GM19099 (cell line): ENCODE data around the gene COL5A1.

Source experiments
- POLR2A ChIP-seq: IDR thresholded peaks from 3 replicates; pipeline ENCODE4 v1.6.1; 2011; ENCODE audit warnings: low read depth; ENCODE audit not compliant: insufficient read length; ENCODE audit errors: extremely low read depth

Gene COL5A1

DNA sequence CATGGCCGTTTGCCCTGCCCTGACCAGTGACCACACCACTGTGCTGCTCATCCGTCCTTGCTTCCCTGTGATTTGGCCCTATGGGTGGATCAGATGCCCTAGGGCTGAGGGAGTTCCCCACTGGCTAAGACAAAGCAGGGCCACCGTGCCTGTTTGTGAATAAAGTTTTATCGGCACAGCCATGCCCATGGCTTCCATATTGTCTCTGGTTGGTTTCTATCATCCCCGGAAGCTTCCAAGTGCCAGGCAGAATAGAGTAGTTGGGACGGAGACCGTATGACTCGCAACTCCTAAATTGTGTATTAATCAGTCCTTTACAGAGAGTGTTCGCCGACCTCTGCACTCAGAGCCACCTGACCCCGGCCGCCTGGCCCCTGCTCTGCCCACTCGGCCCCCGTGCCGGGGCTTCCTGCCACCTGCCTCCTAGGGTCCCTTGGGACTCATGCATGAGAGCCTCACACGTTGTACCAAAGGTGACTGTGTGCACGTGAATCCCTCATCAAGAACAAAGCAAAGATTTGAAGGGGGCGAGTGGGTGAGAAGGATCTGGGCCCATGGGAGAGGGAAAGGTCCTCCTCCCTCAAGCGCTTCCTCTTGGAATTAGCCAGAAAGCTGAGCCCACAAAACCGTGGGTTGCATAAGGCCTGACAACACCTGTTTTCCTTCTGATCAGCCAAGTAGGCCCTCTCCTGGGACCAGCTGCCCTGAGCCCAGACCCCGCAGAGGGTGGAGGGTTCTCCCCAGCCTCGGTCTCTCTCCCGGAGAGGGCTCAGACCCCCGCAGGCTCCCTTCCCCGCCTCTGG, 227.3 kb downstream of the COL5A1 start:
- no peak for TF ChIP-seq POLR2A

DNA sequence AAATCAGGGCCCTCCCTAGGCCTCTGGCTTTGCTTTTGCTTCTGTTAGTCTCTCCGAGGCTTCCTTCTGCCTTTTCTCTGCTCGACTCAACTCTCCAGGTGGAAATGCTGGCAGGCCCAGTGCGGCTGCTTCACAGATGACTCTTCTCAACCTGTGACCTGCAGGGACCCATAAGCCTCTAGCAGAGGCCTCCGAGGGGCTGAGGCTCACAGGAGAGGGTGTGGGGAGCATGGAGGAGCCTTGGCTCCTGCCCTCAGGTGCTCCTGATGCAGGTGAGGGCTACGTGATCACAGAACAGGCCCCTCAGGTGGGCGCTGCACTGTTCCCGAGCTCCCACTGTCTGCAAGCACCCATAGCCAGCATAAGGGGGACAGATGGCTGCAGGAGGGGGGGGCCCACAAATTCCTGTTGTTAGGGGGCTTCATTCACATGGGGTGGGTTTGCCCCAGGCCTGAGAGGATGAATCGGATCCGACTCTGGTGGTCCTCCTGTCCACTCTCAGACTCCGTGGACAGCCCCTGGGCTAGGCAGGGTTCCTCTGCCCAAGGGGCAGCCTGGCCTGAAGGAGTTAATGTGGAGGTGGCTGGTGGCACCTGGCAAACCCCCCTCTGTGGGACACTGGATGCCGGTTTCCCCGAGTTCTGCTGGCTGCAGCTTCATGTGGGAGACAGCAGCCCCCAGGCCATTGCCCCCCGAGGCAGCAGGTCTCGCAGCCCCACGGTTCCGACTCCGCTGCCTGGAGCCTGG, 228.1 kb downstream of the COL5A1 start:
- no peak for TF ChIP-seq POLR2A

DNA sequence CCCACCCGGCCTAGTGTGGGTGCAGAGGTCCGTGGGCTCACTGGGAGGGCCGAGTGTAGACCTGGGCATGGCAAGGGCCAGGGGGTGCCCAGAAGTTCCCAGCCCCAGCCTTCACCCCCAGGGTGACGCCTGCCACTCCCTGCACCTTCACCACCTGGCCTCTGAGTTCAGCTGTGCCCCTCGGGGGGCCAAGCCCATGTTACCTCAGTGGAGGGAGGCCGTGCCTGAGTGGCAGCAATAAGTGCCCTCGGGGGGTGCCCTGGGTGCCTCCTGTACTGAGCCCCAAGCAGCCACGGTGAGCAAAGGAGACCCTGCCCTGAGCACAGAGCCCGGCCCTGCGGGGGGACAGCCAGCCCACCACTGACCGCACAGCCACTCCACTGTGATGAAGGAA, 228.7 kb downstream of the COL5A1 start:
- TF ChIP-seq POLR2A = no peak

DNA sequence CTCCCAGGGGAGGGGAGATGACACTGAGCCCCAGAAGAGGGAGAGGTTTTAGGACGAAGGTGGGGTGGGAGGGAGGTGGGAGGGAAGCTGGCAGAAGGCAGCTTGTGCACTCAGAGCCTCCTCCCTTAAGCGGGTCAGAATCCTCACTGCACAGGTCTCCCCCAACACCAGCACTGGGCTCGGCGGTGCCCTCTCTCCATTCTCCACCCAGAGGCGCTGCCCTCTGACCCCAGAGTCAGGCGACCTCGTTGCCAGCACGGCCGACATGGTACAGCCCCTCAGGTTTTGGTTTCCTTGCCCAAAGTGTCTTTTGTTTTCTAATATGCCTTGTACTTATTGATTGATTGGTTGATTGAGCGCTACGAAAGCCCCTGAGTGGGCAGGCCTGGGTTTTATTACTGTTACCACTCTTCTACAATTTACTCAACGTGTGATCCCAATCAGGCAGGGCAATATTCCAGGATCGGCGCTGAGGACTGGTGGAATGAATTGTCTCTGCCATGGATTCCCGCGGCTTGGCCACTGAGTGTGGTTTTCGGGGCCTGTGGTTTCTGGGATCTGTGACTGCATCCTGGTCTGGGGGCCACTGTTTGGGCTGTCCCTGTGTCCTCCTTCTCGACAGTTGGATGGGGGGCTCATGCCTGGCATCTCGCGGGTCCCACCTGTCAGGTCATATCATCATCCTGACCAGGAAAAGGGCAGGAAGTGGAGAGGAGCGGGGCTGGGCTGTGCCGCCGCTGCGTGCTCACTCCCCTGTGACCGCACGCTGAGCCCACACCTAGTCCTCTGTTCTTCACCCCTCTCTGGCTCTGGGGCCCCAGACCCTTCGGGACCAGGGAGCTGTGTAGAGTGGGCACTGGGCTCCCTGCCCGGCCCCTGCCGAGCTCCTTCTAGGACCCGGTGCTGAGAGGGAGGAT, 229.4 kb downstream of the COL5A1 start:
- TF ChIP-seq POLR2A = no peak

DNA sequence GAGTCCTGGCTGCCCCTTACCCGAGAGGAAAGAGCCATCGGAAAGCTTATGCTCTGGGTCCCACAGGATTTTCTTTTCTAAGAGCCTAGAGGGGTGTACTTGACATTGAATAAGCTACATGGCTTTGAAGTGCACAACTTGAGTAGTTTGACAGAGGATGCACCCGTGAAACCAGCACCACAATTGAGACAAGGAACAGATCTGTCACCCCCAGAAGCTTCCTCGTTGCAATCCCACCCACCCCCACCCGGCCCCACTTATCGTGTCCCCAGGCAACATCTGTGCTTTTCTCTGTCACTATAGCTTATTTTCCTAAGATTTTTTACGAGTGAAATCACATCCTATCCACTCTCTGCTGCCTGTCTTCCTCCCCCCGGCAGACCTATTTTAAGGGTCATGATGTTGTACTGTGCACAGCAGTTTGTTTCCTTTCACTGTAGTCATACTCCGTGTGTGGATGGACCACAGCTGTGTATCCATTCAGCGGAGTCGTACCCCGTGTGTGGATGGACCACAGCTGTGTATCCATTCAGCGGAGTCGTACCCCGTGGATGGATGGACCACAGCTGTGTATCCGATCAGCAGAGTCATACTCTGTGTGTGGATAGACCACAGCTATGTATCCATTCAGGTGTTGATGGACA, 230.2 kb downstream of the COL5A1 start:
- TF ChIP-seq POLR2A = no peak

DNA sequence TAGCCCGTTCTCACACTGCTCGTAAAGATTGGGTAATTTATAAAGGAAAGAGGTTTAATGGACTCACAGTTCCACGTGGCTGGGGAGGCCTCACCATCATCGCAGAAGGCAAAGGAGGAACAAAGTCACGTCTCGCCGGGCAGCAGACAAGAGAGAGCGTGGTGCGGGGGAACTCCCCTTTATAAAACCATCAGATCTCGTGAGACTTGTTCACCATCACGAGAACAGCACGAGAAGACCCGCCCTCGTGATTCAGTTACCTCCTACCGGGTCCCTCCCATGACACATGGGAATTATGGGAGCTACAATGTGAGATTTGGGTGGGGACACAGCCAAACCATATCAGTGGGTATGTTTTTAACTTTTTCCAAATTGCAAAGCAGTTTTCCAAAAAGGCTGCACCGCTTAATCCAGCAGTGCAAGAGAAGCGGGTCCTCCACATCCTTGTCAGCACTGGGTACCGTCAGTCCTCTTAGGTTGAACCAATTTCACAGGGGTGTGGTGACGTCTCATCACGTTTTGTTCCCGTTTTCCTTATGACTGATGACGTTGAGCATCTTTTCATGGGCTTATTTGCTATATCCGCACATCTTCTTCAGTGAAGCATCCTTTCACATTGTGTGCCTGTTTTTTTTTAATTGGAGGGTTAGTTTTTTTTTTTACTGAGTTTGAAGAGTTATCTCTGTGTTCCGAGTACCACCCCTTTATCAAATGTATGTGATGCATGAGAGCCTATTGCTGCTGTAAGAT, 231.1 kb downstream of the COL5A1 start:
- TF ChIP-seq POLR2A = no peak

DNA sequence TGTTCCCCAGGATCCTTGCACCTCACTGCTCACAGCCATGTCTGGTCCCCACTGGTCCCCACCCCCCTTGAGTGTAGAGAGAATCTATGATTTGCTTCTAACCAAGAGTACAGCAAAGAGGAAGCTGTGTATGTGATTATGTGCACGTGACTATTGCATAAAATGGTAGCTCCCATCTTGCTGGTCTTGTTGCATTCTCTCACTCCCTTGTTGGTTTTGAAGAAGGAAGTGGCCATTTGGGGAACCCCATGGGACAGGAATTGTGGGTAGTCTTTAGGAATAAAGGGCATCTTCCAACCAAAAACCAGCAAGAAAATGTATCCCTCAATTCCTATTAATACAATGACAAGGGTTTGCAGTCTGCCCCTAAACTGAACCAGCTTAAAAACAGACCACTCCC, 233.8 kb downstream of the COL5A1 start:
- TF ChIP-seq POLR2A = no peak

DNA sequence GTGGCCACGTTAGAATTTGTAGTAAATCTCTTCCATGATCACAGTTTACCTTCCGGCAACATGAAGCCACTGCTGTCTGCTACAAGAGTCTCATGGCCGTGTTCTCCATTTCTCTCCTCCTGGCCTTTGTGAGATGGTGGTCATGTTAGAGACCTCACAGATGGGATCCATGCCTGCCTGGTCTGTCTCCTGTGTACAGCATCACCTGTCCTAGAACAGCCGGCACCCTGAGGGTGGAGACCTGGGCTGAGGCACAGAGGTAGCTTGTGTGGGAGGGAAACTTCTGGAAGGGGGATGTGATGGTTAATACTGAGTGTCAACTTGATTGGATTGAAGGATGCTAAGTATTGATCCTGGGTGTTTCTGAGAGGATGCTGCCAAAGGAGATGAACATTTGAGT, 235.9 kb downstream of the COL5A1 start:
- no peak for TF ChIP-seq POLR2A

DNA sequence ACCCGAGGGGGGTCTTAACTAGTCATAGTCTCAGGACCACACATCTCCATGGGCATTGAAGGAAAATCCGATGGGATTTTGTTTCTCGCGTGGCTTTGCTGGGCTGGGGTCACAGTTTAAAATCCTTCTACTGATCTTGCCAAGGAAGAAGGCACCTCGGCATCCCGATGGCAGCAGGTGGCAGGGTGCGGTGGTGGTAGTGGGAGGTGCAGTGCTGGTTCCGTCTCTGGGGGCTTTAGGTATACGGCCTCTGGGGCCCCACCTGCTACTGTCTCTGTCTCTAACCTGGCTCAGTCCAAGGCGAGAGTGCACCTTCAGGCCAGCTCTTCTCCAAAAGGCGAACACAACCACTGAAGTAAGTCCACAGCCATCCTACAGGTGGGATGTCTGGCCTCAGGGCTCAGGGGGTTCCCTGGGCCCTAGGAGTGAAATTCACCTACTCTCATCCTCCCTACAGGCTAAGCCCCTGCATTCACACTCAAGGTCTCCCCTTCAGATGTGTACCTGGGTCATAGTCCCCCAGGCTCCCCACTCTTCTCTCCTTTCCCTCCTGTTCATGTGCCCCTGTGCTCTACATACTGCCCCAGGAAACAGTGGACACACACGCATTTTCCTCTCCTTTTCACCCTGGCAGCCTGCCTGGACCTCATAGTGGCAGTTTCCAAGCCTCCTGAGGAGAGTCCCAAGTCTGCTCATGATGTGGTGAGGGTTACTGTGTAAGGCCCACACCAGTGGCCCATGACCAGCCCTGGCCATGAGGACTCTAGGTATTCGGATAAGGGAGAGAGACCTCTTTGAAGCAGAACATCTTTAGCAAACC, 238.3 kb downstream of the COL5A1 start:
- no peak for TF ChIP-seq POLR2A

DNA sequence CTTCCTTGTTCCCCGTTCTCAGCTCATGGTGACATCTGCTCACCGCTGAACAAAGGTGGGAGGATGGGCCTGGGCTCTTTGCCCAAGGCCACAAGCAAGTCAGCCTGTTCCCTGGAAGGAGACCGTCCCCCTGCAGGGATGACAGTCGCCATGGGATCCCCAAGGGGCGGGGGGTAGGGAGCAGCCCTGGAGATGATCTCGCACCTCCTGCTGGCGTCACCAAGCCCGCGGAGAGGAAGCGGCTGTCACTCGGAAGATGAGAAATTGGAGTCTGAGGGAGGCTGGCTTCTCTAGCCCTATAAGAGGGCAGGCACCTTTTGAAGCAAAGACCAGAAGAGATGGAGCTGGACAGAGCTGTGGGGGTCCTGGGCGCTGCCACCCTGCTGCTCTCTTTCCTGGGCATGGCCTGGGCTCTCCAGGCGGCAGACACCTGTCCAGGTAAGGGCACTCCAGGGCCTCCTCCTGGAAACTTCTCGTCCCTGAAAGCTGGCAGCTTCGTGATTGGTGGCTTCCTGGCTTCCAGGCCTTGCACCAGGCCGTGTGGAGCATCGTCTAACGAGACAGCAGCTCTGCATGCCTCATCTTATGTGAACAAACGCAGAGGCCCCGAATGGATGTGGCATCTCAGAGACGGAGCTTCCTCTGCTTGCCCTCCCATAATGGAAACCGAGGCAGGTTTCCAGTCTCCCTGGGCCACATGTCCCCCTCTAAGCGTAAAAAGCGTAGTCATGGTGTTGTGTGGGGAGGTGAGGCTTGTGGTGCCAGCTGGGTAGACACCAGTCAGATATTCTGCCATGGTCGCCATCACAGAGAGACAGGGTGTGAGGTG, 239.1 kb downstream of the COL5A1 start, which contains the start of gene FCN2:
FCN2 (plus strand) TSS at position 327 of the 829 bp plus-strand sequence; CDS start at position 339, 12 bp downstream.
- no peak for TF ChIP-seq POLR2A

DNA sequence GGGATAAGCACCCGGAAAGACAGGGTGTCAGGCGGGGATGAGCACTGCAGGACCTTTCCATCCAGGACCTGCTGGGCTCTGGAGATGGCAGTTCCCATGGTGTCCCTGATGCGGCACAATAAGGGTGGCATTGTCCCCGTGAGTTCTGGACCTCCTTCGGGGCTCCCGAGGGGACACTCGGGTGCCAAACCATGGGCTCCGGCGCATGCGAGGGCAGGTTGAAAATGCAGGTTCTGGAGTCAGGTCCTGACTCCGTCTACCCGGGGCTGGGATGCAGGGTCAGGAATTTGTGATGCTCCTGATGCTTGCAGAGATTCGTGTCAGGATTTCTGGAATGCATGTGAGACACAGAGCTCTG, 239.7 kb downstream of the COL5A1 start:
- no peak for TF ChIP-seq POLR2A

DNA sequence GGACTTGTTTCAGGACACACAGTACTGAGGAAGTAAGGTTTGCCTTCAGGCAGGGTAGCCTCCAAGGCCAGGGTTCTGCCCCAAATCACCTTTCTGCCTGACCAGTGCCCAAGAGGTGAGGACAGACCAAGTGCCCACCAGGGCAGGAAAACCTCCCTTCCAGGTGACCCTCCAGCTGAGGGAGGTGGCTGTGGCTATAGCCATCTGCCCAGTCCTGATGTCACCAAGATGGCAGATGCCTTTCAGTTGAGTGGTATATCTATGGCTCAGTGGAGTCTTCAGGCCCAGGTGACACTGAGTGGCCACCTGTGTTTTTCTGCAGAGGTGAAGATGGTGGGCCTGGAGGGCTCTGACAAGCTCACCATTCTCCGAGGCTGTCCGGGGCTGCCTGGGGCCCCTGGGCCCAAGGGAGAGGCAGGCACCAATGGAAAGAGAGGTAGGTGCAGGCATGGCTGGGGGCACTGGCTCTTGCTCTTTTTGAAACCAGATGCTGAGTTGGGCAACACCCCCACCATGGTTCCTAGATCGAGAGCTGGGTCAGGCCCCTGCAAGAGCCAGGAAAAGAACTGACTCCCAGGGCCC, 240.7 kb downstream of the COL5A1 start:
- no peak for TF ChIP-seq POLR2A
